GM21390 (cell line): ENCODE results near the gene PTPRCAP.

Source experiments
- ATAC-seq: cut with Tn5 transposase; IDR thresholded peaks from one replicate; pipeline ENCODE4 v1.9.1; 2021; ENCODE audit not compliant: unreplicated experiment

The PTPRCAP gene

DNA sequence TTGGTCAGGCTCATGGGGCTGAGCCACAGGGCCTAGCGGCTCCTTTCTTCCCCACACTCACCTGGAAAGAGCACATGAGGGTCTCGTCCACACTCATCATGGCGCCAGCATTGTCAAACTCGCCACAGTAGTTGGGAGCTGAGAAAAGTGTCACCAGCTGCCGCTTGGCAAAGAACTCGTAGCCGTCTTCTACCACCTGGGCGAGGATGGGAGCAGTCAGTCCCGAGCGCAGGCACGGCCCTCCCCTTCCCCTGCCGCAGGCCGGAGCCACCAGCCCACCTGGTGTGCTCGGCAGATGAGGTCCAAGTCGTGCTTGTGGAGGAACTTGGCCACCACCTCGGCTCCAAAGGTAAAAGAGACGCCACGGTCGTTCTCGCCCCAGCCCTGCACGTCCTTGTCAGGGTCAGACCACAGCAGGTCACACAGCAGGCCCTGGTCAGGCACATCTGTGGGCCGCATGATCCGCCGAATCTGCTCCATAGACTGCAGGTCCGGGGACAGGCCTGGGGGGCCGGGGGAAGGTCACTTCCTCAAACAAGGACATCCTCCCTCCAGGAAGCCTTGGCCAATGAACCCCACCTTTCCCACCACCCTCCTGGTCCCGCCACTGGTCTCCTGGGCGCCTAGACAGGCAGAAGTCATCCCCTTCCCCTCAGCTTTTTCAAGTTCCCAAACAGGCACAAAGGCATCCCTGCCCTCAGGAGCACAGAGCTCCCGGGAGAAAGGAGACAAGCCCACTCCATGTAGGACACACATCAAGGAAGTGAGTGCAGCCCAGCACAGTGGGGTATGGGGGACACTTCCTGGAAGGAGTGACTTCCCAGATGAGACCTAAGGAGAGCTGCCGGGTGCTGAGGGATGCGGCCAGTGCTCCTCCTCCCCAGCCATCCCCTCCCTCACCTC, 38.6 kb downstream of the PTPRCAP start:
- no peak for ATAC-seq

DNA sequence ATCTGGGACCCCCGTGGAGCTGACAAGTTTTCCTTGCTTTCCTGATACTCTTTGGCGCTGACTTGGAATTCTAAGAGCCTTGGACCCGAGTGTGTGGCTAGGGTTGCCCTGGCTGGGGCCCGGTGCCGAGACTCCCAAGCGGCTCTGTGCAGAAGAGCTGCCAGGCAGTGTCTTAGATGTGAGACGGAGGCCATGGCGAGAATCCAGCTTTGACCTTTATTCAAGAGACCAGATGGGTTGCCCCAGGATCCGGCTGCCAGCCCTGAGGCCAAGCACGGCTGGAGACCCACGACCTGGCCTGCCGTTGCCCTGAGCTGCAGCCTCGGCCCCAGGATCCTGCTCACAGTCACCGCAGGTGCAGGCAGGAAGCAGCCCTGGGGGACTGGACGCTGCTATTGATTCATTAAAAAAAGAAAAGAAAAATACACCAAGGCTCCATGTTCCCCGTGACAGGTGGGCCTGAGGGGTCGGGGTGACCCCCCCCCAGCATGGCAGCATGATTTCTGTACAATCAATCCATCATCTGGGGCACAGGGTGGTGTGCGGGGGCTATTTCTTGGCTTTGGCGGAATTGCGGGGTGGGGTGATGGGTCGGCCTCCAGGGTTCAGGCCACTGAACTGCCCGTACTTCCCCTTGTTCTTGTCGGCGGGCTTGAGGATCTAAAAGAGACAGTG, 39.4 kb downstream of the PTPRCAP start:
- ATAC-seq = no peak

DNA sequence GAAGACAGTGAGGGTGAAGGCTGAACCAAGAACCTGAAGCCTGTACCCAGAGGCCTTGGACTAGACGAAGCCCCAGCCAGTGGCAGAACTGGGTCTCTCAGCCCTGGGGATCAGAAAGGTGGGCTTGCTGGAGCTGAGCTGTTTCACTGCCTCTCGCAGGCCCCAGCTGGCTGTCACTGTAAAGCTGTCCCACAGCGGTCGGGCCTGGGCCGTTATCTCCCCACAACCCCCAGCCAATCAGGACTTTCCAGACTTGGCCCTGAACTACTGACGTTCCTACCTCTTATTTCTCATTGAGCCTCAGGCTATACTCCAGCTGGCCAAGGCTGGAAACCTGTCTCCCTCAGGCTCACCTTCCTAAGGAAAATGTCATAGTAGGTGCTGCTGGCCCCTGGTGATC, 39.9 kb downstream of the PTPRCAP start:
- no peak for ATAC-seq

DNA sequence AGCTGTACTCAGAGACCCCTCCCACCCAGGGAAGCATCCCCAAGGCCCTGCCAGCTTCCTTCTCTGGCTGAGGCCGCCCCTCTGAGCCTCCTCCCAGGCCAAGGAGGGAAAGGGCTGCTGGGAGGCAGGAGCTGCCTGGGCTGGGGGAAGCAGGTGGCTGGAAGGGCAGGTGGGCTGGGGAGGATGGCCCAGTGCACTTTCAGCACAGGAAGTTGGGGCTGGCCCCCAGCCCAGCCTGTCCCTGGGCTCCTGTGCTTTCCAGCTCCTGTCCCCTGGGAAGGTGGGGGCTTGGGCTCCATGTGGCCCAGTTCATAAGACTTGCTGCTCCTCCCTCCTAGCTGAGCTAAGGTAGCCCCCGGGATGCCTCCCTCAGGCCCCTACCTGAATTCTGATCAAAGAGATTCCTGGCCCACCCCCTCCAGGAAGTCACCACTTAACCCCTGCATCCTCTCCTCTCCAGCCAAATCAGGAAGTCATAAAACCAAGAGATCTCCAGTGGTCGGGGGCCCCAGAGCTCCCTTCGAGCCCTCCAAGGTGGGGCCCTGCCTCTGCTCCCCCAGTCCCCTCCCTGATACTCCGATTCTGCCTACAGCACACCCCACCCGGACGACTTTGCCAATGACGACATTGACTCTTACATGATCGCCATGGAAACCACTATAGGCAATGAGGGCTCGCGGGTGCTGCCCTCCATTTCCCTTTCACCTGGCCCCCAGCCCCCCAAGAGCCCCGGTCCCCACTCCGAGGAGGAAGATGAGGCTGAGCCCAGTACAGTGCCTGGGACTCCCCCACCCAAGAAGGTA, 40.7 kb downstream of the PTPRCAP start:
- no peak for ATAC-seq

DNA sequence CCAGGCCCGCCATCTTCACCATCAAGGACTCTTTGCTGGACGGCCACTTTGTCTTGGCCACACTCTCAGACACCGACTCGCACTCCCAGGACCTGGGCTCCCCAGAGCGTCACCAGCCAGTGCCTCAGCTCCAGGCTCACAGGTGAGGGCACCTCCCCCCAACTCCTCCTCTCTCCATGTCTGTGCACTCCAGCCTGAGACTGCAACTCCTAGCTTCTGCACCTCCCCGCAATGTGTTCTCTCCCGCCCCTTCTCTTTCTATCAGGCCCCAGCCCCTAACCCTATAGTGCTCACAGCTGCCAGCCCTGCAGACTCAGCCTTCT, 41.3 kb downstream of the PTPRCAP start:
- no peak for ATAC-seq

DNA sequence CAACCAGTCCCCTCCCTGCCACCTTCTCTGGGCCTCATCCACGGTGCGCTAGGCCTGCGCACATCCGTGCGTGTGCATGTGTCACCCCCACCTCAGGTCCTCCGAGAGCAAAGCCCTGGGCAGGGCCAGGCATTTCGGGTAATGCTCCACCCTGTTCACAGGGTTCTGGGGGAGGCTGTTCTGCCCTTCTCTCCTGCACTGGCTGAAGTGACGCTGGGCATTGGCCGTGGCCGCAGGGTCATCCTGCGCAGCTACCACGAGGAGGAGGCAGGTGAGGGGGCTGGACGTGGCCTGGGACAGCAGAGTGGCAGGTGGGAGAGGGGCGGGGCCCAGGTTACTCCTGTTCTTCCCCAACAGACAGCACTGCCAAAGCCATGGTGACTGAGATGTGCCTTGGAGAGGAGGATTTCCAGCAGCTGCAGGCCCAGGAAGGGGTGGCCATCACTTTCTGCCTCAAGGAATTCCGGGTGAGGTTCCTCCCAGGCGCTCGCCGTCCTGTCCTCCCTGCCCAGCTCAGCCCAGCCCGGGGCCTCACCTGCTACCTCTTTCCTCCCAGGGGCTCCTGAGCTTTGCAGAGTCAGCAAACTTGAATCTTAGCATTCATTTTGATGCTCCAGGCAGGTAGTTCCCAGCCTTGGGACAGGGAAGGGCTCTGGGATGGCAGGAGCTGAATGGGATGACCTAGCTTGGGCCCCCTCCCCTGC, 41.8 kb downstream of the PTPRCAP start:
- no peak for ATAC-seq

DNA sequence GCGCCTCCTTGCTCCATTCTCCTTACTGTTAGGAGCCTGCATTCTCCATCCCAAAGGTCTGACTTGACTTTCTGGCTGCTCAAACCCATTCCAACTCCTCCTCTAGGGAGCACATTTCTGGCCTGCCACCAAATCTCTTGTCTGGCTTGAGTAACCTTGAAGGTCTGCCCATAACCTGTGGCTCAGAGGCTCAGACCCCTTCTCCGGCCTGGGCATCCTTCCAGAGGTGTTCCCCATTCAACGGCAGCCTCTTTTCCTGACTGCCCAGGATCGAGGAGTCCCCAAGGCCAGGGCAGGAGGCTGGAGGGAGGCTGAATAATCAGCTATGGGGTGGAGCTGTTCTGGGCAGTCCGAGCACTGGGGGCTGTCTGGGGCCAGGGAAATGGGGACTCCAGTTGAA, 43.5 kb downstream of the PTPRCAP start:
- no peak for ATAC-seq

DNA sequence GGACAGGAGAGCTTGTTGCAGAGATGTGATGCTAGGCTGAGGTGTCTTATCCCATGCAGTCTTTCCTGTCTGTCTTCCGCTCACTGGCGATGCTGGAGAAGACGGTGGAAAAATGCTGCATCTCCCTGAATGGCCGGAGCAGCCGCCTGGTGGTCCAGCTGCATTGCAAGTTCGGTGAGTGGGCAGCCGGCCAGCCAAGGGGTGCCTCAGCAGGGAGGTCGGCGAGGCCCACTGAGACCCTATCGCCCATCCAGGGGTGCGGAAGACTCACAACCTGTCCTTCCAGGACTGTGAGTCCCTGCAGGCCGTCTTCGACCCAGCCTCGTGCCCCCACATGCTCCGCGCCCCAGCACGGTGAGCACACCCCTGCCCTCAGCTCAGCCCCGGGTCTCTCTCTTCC, 44.0 kb downstream of the PTPRCAP start:
- ATAC-seq = no peak

DNA sequence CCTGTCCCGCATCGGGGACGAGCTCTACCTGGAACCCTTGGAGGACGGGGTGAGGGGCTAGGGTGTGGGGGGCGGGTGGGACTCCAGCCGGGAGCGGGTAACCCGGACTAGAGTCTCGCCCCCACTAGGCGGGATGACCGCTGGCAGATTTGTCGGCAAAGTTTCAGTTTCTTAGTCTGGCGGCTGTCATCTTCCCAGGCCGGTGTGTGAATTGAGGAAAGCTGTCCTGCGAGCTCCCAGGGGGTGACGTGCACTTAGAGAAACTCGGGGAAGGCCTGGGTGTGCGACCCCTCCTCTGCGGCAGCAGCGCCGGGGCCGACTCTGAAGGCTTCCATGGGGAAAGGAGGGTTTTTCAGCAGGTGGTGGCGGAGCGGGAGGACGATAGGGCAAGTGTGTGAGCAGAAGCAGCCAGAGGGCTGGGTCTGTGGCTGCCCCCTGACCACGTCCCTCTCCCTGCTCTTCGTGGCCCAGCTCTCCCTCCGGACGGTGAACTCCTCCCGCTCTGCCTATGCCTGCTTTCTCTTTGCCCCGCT, 45.2 kb downstream of the PTPRCAP start:
- peak; percentile 6 for ATAC-seq

DNA sequence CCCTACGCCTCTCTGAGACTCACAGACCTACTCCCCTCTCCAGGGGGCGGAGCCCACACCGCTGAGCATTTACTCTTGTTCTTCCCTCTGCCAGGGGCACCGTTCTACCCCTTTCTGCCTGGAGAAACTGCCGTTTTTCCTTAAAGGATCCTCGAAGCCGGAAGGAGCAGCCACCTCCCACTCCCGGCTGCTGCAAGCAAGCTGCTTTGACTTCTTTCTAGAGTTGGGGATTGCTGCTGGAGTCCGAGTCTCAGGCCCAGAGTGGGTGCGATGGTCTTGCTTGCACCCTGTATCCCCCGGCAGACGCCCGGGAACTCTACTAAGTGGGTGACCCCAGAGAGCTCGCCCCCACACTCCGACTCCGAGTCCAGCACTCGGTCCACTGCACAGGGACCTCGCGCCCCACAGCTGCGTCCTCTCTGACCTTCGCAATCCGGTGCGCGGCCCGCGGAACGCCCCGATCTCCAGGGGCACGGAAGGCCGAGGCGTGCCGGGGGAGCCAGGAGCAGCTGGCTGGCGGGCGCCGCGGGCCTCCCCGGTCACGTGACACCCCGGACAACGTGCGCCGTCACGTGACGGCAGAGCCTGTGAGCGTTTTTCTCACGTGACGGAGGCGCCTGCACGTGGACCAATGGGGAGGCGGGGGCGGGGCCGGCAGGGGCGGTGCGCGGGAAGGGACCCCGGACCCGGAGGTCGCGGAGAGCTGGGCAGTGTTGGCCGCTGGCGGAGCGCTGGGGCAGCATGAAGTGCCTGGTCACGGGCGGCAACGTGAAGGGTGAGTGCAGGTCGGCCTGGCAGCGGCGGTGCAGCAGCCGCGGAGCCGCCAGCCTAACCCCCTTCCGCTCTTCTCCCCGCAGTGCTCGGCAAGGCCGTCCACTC, 45.9 kb downstream of the PTPRCAP start, which contains the start of gene RAD9A:
TSS of gene RAD9A (plus strand) at position 683 of the 879 bp plus-strand sequence. CDS start at position 742, 59 bp downstream.
- ATAC-seq = peak; percentile 51

DNA sequence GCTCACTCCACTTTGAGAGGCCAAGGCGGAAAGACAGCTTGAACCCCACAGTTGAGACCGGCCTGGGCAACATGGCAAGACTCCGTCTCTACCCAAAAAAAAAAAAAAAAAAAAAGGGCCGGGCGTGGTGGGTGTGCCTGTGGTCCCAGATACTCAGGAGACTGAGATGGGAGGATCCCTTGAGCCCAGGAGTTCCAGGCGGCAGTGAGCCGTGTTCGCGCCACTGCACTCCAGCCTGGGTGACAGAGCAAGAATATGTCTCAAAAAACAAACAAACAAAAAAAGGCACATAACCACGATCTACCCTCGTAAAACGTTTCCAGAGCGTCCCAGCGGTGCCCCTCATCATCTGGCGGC, 46.6 kb downstream of the PTPRCAP start:
- no peak for ATAC-seq

DNA sequence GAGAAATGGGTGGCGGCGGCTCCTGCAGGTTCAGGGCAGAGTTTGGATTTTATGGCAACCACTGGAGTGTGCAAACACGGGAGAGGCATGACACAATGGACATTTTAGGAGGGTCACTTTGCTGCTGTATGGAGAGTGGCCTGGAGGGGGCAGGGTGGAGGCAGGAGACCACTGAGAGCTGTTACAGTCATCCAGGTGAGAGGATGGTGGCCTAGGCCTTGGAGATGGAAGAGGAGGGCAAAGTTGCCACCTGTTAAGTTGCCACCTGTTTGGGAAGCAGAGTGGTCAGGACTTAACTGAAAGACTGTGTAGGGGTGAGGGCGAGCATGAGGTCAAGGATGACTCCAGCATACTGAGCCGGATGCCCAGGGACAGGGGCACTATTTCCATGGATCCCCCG, 48.0 kb downstream of the PTPRCAP start:
- no peak for ATAC-seq

DNA sequence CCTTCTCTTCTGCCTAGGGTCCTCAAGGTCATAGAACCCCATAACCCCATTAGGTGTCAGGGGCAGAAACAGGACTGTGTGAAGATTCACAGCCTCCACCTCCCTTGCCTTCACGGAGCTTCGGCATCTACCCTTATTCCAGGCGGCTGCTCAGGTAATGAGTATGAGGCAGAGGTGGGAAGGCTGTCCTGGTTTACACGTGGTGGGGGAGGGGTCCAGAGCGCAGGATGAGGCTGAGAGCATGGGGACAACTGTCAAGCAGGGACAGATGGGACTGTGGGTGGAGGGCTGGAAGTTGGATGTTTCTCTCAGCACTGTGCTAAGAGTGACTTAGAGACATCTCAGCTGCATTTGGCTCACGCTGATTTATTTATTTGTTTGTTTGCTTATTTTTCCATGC, 50.0 kb downstream of the PTPRCAP start:
- no peak for ATAC-seq

DNA sequence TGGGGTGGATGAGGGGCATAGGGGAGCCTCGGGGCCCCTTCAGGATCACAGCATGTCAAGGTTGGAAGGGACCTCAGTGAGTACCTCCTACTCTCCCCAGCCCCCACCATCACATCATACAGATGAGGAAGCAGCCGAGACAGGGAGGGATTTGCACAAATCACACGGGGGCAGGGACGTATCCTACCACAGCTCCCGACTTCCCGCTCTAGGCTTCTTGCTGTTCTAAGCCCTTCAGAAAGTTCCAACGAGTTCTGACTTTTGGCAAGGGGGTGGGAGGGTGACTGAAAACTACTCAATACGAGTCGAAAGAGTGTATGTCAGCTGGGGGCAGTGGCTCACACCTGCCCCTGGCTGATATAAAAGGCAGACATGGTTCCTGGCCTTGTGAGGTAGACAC, 50.4 kb downstream of the PTPRCAP start:
- ATAC-seq = no peak
